ENCODE measurements around the gene KCNQ1.

DNA sequence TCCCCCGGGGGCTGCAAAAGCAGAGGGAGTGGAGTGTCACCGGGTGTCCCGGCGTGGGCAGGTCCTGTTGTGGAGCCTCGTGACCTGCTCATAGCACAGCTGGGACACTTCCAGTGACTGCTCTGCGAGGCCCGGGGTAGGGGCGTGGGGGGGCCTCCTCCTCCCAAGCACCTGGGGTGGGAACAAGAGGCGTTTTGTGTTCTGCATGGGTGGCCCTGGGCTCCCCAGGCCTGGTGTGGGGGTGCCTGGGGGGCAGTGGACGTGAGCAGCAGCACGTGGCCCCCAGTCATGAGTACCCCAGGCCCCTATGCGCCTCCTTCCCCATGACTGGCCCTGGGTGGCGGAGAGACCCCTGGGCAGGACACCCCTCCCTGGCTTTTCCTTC, 104.7 kb downstream of the KCNQ1 start:
- no peak for TF ChIP-seq NR2C2 (CRISPR knock-in tag; IDR thresholded peaks at IDR 0.05)
- TF ChIP-seq NR1H2 (CRISPR knock-in tag; IDR thresholded peaks at IDR 0.05), result no peak
- TF ChIP-seq, protein P1, sequence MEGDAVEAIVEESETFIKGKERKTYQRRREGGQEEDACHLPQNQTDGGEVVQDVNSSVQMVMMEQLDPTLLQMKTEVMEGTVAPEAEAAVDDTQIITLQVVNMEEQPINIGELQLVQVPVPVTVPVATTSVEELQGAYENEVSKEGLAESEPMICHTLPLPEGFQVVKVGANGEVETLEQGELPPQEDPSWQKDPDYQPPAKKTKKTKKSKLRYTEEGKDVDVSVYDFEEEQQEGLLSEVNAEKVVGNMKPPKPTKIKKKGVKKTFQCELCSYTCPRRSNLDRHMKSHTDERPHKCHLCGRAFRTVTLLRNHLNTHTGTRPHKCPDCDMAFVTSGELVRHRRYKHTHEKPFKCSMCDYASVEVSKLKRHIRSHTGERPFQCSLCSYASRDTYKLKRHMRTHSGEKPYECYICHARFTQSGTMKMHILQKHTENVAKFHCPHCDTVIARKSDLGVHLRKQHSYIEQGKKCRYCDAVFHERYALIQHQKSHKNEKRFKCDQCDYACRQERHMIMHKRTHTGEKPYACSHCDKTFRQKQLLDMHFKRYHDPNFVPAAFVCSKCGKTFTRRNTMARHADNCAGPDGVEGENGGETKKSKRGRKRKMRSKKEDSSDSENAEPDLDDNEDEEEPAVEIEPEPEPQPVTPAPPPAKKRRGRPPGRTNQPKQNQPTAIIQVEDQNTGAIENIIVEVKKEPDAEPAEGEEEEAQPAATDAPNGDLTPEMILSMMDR (IDR thresholded peaks at IDR 0.05), result no peak
- no peak for TF ChIP-seq E2F5 (CRISPR knock-in tag; IDR thresholded peaks at IDR 0.05)

Measured in WTC11 (cell line).